Activated CD8-positive, alpha-beta T cell treated with anti-CD3 and anti-CD28 coated beads, Interleukin-2, amount 10 ng/mL, durations not matched to agents 7 days and 5 days (primary cell): ENCODE results near the gene SPEM3. TPM values are rescaled to one million over a fixed set of nuclear protein-coding genes. Genes with fewer than 3 reads are reported as not detected.

ENCODE experiments used
- ATAC-seq: fragments of 150-1000 bp; cut with Tn5 transposase; one replicate; pipeline ENCODE4 v1.10.0; 2021; ENCODE audit warnings: moderate library complexity
- CTCF ChIA-PET: fragments of 350-600 bp; sonication (Branson Sonifier 250); formaldehyde crosslinking; loops from one replicate; lab custom pipeline; 2021; ENCODE audit warnings: antibody characterized with exemption; lab: Charles Lee
- POLR2A ChIA-PET: fragments of 350-600 bp; sonication (Branson Sonifier 250); formaldehyde crosslinking; loops from one replicate; lab custom pipeline; 2021; ENCODE audit warnings: antibody characterized with exemption; lab: Charles Lee
- DNase-seq: peaks from one replicate; pipeline ENCODE4 v3.0.0-alpha.2; 2020
- H3K27ac Mint-ChIP-seq: one replicate; pipeline ENCODE4 v1.8.0; 2021; ENCODE audit warnings: mild to moderate bottlenecking, mixed read lengths
- H3K27me3 Mint-ChIP-seq: one replicate; pipeline ENCODE4 v1.8.0; 2021; ENCODE audit warnings: low read depth, mixed read lengths
- H3K36me3 Mint-ChIP-seq: one replicate; pipeline ENCODE4 v1.8.0; 2021; ENCODE audit warnings: low read depth, mixed read lengths
- H3K4me1 Mint-ChIP-seq: one replicate; pipeline ENCODE4 v1.8.0; 2021; ENCODE audit warnings: low read depth, mixed read lengths
- H3K4me3 Mint-ChIP-seq: one replicate; pipeline ENCODE4 v1.8.0; 2021; ENCODE audit warnings: mild to moderate bottlenecking, mixed read lengths
- H3K9me3 Mint-ChIP-seq: one replicate; pipeline ENCODE4 v1.8.0; 2022; ENCODE audit warnings: mixed read lengths; ENCODE audit not compliant: insufficient read depth
- total RNA-seq, 2 experiments: library from RNA; stranded (reverse); gene quantifications; one replicate each; pipeline ENCODE4 v1.2.3, GENCODE V29; 2021

The SPEM3 gene
- total RNA-seq, 2 experiments from 2014 or later, result not detected

DNA sequence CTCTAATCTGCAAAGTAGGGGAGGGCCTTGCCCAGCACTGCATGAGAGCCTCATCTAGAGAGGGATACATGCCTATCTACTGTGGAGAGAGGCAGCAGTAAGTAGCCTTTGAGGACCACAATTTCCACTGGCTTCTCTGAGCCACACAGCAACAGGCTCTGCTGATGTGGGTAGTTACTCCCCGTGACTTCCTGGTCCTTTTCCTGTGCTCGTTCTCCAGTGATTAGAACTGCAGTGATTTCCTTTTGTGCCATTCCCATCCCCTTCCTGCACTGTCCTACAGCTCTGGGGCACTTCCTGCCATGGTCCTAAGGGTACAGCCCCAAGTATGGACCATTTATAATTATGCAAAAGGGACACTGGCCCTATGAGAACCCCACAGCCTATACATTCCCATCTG, 37.4 kb upstream of the SPEM3 start:
- ChIA-PET POLR2A (no interaction called here), CTCF (no interaction called here)
- H3K4me3 Mint-ChIP-seq, result no peak overlapping the region
- ATAC-seq (no peak), DNase-seq (no peak)
- peaks cover 26% of the 10 kb centered on the region for H3K4me1 Mint-ChIP-seq
- H3K9me3 Mint-ChIP-seq, result no peaks in the 10 kb centered on the region
- H3K27ac Mint-ChIP-seq, result no peak overlapping the region
- no peaks in the 10 kb centered on the region for H3K27me3 Mint-ChIP-seq
- peaks cover 33% of the 10 kb centered on the region for H3K36me3 Mint-ChIP-seq

DNA sequence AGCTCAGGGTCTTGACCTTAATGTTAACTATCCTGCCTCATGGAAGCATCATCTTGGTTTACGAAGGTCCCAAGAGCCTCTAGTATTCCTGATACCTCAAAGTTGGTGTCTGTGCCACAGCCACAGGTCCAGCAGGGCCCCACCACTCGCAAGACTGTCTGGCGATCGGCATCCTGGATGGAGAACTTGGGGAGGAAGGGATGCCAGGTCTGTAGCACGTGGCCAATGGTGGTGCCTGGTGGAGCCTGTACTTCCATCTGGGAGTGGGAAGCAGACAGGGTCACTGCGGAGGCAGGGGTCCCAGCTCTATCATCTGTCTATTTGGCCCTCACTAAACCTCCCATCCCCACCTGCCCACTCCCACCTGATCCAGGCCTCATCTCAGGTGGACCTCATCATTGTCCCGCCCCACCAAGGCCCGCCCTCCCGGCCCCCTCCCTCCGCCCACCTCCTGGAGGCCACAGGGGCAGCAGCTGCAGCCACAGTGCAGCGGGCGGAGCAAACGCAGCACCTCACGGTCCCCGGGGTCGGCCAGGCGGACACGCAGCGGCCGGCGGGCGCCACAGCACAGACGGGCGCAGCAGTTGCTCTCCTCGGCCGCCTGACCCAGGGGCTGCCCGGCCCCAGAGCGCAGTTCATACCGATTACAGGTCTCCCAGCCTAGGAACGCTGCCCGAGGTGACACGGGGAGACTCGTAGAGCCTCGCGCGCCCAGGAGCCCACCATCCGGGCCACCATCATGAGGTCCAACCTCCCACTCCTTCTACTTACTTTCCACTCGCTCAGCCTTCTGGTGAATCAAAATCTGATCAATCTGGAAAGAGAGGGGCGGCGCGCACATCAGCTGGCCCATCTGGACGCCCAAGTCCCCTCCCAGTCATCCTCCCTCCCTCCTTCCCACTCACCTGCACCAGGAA, 35.7 kb upstream of the SPEM3 start:
- peaks cover 33% of the 10 kb centered on the region for H3K36me3 Mint-ChIP-seq
- ATAC-seq (no peak), DNase-seq (no peak)
- no peaks in the 10 kb centered on the region for H3K27me3 Mint-ChIP-seq
- ChIA-PET CTCF (interaction anchor here (2.4 kb wide), 1 partner anchor 11 kb away, joined by 6 read pairs; the partner anchor contains the start of gene TMEM256), POLR2A (interaction anchor here (1.9 kb wide), 1 partner anchor 11 kb away, joined by 10 read pairs; the partner anchor contains the start of gene TMEM256)
- no peaks in the 10 kb centered on the region for H3K9me3 Mint-ChIP-seq
- peaks cover 26% of the 10 kb centered on the region for H3K4me1 Mint-ChIP-seq
- H3K4me3 Mint-ChIP-seq, result peak overlapping the region; percentile 92
- H3K27ac Mint-ChIP-seq, result peak overlapping the region; percentile 49

GRCh38 chr17:7393613-7394451, 34.8 kb upstream of the SPEM3 start:
- H3K4me1 Mint-ChIP-seq, result peaks cover 26% of the 10 kb centered on the region
- POLR2A ChIA-PET, result interaction anchor here (1.9 kb wide), 1 partner anchor 10 kb away, joined by 10 read pairs; the partner anchor contains the start of gene TMEM256
- H3K27ac Mint-ChIP-seq, result peak overlapping the region; percentile 87
- H3K36me3 Mint-ChIP-seq, result peaks cover 33% of the 10 kb centered on the region
- no peaks in the 10 kb centered on the region for H3K27me3 Mint-ChIP-seq
- CTCF ChIA-PET, result interaction anchor here (0.7 to 2.4 kb wide), 5 partner anchors 10 to 64 kb away, joined by 3 to 6 read pairs (median 4); partner anchors contain the start of genes NEURL4, TMEM102, TMEM256 and TMEM95
- H3K9me3 Mint-ChIP-seq, result no peaks in the 10 kb centered on the region
- DNase-seq (peak; percentile 70), ATAC-seq (peak; percentile 64)
- peak overlapping the region; percentile 92 for H3K4me3 Mint-ChIP-seq

GRCh38 chr17:7394452-7395191, 34.0 kb upstream of the SPEM3 start, which contains the start of gene PLSCR3:
Gene PLSCR3 (minus strand): TSS chr17:7394525. CDS start chr17:7394110, 415 bp downstream.
- H3K27me3 Mint-ChIP-seq, result no peaks in the 10 kb centered on the region
- ATAC-seq (peak; percentile 91), DNase-seq (peak; percentile 82)
- H3K4me3 Mint-ChIP-seq, result peak within 1 kb of the TSS; percentile 92
- ChIA-PET CTCF (interaction anchor here (0.7 to 2.4 kb wide), 6 partner anchors 9 to 97 kb away, joined by 3 to 6 read pairs (median 4); partner anchors contain the start of genes NEURL4, TMEM102, TMEM256 and TMEM95), POLR2A (interaction anchor here (1.9 kb wide), 1 partner anchor 9 kb away, joined by 10 read pairs; the partner anchor contains the start of gene TMEM256)
- no peaks in the 10 kb centered on the region for H3K9me3 Mint-ChIP-seq
- peaks cover 23% of the 10 kb centered on the region for H3K4me1 Mint-ChIP-seq
- peaks cover 25% of the 10 kb centered on the region for H3K36me3 Mint-ChIP-seq
- H3K27ac Mint-ChIP-seq, result peak within 1 kb of the TSS; percentile 94

GRCh38 chr17:7396147-7396546, 32.5 kb upstream of the SPEM3 start:
- Mint-ChIP-seq H3K36me3 (peaks cover 17% of the 10 kb centered on the region), H3K9me3 (no peaks in the 10 kb centered on the region), H3K4me3 (no peak overlapping the region), H3K4me1 (peaks cover 23% of the 10 kb centered on the region), H3K27me3 (no peaks in the 10 kb centered on the region), H3K27ac (no peak overlapping the region)
- ChIA-PET POLR2A (no interaction called here), CTCF (no interaction called here)
- DNase-seq, result no peak
- ATAC-seq, result no peak

DNA sequence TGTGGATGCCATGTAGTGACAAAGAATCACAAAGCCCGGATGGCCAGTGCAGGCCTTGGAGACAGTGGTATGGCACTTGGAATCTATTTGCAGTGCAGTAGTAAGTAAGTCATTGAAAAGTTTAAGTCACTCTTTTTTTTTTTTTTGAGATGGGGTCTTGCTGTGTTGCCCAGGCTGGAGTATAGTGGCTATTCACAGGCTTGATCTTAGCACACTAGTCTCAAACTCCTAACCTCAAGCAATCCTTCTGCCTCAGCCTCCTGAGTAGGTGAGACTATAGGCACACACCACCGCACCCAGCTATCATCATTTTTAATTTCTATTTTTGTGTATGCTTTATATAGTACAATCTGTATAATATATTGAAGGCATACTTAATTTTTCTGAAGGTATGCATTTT, 30.0 kb upstream of the SPEM3 start:
- DNase-seq (no peak), ATAC-seq (no peak)
- ChIA-PET CTCF (interaction anchor here (0.6 kb wide), 1 partner anchor 37 kb away, joined by 4 read pairs; the partner anchor contains the start of gene TMEM102), POLR2A (interaction anchor here (0.9 kb wide), 1 partner anchor 33 kb away, joined by 4 read pairs; no protein-coding TSS in a partner anchor)
- Mint-ChIP-seq H3K27me3 (no peaks in the 10 kb centered on the region), H3K9me3 (no peaks in the 10 kb centered on the region), H3K36me3 (peaks cover 2% of the 10 kb centered on the region), H3K4me3 (no peak overlapping the region), H3K27ac (no peak overlapping the region), H3K4me1 (peaks cover 16% of the 10 kb centered on the region)

- Mint-ChIP-seq H3K4me3 (peak overlapping the region; percentile 95), H3K9me3 (no peaks in the 10 kb centered on the region), H3K27me3 (peaks cover 9% of the 10 kb centered on the region), H3K36me3 (peaks cover 2% of the 10 kb centered on the region), H3K27ac (peak overlapping the region; percentile 94), H3K4me1 (peaks cover 18% of the 10 kb centered on the region)
- ATAC-seq, result no peak
- DNase-seq, result peak; percentile 49
- POLR2A ChIA-PET, result interaction anchor here (0.6 to 2.2 kb wide), 7 partner anchors 9 to 171 kb away, joined by 3 to 10 read pairs (median 4); partner anchors contain the start of genes NEURL4, PLSCR3 and POLR2A
- CTCF ChIA-PET, result interaction anchor here (0.6 to 3.8 kb wide), 7 partner anchors 10 to 122 kb away, joined by 3 to 22 read pairs (median 4); partner anchors contain the start of genes PLSCR3, SLC2A4, TMEM102 and TMEM95
Measured at GRCh38 chr17:7403043-7403726, 25.5 kb upstream of the SPEM3 start.

- no peak for ATAC-seq
- peak overlapping the region; percentile 94 for H3K27ac Mint-ChIP-seq
- H3K4me1 Mint-ChIP-seq, result peaks cover 18% of the 10 kb centered on the region
- DNase-seq, result no peak
- peak overlapping the region; percentile 95 for H3K4me3 Mint-ChIP-seq
- ChIA-PET POLR2A (interaction anchor here (0.5 to 2.2 kb wide), 9 partner anchors 9 to 170 kb away, joined by 3 to 10 read pairs (median 4); partner anchors contain the start of genes NEURL4, PLSCR3 and POLR2A), CTCF (interaction anchor here (0.8 to 3.8 kb wide), 7 partner anchors 10 to 123 kb away, joined by 3 to 22 read pairs (median 6); partner anchors contain the start of genes PLSCR3, SLC2A4, TMEM102 and TMEM95)
- peaks cover 9% of the 10 kb centered on the region for H3K27me3 Mint-ChIP-seq
- peaks cover 2% of the 10 kb centered on the region for H3K36me3 Mint-ChIP-seq
- H3K9me3 Mint-ChIP-seq, result no peaks in the 10 kb centered on the region
Measured at GRCh38 chr17:7403727-7403976, 25.0 kb upstream of the SPEM3 start.

- CTCF ChIA-PET, result interaction anchor here (0.8 to 3.8 kb wide), 4 partner anchors 11 to 123 kb away, joined by 4 to 22 read pairs (median 7); partner anchors contain the start of genes PLSCR3, SLC2A4 and TMEM102
- ATAC-seq (peak; percentile 94), DNase-seq (peak; percentile 99)
- peaks cover 9% of the 10 kb centered on the region for H3K27me3 Mint-ChIP-seq
- H3K27ac Mint-ChIP-seq, result peak within 1 kb of the TSS; percentile 94
- H3K36me3 Mint-ChIP-seq, result peaks cover 2% of the 10 kb centered on the region
- no peaks in the 10 kb centered on the region for H3K9me3 Mint-ChIP-seq
- peak within 1 kb of the TSS; percentile 95 for H3K4me3 Mint-ChIP-seq
- POLR2A ChIA-PET, result interaction anchor here (0.5 to 2.2 kb wide), 9 partner anchors 9 to 170 kb away, joined by 3 to 10 read pairs (median 4); partner anchors contain the start of genes NEURL4, PLSCR3 and POLR2A
- H3K4me1 Mint-ChIP-seq, result peaks cover 18% of the 10 kb centered on the region
Measured at GRCh38 chr17:7403977-7404736, 24.5 kb upstream of the SPEM3 start, which contains the start of gene TMEM256. Gene TMEM256 (minus strand): TSS chr17:7404097. CDS start chr17:7404084, 13 bp downstream.
